Measurements from ENCODE around the gene SCRT2. TPM values are rescaled to one million over a fixed set of nuclear protein-coding genes. Genes with fewer than 3 reads are reported as not detected.

Gene SCRT2
- total and polyA plus RNA-seq, 2 donors (not counting 3 experiments of a cell fraction or from before 2014, with no cell fraction given) = not detected

DNA sequence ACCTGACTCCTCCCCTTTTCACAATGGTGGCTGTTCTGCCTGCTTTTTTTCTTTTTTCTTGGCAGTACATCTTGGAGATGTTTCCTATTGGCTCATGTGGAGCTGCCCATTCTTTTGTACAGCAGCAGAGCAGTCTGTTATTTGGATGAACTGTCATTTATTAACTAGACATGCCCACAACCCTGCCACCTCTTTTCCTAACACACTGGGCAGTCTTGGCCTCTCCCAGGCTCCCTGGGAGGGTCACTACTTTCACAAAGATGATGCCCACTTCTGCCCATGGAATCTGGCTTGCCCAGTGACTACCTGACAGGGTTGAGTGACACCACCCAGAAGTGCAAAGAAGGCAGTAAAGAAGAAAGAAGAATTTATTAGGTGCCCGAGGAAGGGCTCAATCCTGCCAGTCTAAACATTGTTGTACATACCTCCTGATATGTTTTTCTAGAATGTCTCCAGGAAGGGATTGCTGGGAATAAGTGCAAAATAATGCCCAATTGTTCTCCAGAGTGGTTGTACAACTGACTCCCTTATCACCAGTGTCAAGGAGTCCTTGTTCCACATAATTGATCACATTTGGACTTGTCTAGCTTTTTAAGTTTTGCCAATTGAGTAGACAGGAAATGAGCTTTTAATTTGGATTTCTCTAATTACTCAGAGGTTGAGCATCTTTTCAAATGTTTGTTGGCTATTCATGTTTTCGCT, 19.7 kb upstream of the SCRT2 start:
- intact Hi-C loops (cut with micrococcal nuclease) = no loop called here
- no TSS peak for BruUV-seq (replicated peaks)
- CTCF ChIA-PET = no interaction called here

DNA sequence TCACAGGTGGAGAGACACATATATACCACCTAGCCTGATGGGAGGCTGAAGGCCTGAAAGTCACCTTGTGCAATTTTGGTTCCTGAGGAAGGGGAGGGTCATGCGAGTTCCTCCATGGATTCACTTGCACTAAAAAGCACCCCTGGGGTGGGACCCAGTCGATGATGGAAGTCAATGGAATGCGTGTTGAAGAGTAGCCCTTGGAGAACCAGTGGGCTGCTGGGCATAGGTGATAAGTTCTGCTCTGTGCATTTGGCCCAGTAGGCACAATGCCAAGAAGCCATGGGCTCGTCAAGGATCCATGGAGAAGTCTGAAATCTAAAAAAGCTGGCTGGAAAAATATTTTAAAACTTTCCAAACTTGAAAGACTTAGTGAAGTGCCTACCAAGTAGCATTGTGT, 18.9 kb upstream of the SCRT2 start:
- H3K9me3 ChIP-seq (replicated peaks; ENCODE audit: control insufficient read depth, insufficient read depth, low read length) = no peaks in the 10 kb centered on the region
- no peaks in the 10 kb centered on the region for H3K9me1 ChIP-seq (replicated peaks; ENCODE audit: control insufficient read depth, extremely low read depth, insufficient read depth, low read length)
- dilution Hi-C loops (cut with MboI; ENCODE audit: extremely low pct_ligation_motif_present, low sequenced_read_pairs) (no loop called here), intact Hi-C loops (cut with micrococcal nuclease) (no loop called here)
- H4K20me1 ChIP-seq (replicated peaks; ENCODE audit: control insufficient read depth, extremely low read depth, insufficient read depth, low read length) = no peaks in the 10 kb centered on the region
- no TSS peak for BruUV-seq (replicated peaks)
- H3K9ac ChIP-seq (replicated peaks; ENCODE audit: extremely low read depth, insufficient read depth, low read length) = no peak overlapping the region
- DNase-seq (ENCODE audit: low read depth, low spot score) (no peak), FAIRE-seq (no peak)
- TF ChIP-seq POLR2A (IDR thresholded peaks at IDR 0.05; ENCODE audit: low read depth, low read length) (no peak), POLR2AphosphoS5 (IDR thresholded peaks at IDR 0.05; ENCODE audit: insufficient read depth, low read depth, low read length) (no peak), EZH2 (IDR thresholded peaks at IDR 0.05; ENCODE audit: borderline replicate concordance, low read depth, low read length, severe bottlenecking) (no peak), GATA2 (IDR thresholded peaks at IDR 0.05; ENCODE audit: insufficient read depth, insufficient read length, low read depth, low read length) (no peak), JUN (IDR thresholded peaks at IDR 0.05; ENCODE audit: borderline replicate concordance, insufficient read depth, insufficient read length, low read depth) (no peak), MYC (IDR thresholded peaks at IDR 0.05; ENCODE audit: low read depth, low read length) (no peak), FOS (IDR thresholded peaks at IDR 0.05; ENCODE audit: borderline replicate concordance, insufficient read depth, low read length) (no peak)
- TF ChIP-seq, protein P1, sequence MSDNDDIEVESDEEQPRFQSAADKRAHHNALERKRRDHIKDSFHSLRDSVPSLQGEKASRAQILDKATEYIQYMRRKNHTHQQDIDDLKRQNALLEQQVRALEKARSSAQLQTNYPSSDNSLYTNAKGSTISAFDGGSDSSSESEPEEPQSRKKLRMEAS (IDR thresholded peaks at IDR 0.05; ENCODE audit: insufficient read depth, insufficient read length) = no peak
- TF ChIP-seq, protein P2, sequence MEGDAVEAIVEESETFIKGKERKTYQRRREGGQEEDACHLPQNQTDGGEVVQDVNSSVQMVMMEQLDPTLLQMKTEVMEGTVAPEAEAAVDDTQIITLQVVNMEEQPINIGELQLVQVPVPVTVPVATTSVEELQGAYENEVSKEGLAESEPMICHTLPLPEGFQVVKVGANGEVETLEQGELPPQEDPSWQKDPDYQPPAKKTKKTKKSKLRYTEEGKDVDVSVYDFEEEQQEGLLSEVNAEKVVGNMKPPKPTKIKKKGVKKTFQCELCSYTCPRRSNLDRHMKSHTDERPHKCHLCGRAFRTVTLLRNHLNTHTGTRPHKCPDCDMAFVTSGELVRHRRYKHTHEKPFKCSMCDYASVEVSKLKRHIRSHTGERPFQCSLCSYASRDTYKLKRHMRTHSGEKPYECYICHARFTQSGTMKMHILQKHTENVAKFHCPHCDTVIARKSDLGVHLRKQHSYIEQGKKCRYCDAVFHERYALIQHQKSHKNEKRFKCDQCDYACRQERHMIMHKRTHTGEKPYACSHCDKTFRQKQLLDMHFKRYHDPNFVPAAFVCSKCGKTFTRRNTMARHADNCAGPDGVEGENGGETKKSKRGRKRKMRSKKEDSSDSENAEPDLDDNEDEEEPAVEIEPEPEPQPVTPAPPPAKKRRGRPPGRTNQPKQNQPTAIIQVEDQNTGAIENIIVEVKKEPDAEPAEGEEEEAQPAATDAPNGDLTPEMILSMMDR (IDR thresholded peaks at IDR 0.05; ENCODE audit: extremely low read depth in 1 of 2, insufficient read depth in 1 of 2, low read depth in 1 of 2, low read length in 2 of 2) = no peak
- no peak overlapping the region for H3K27ac ChIP-seq (ENCODE audit: insufficient read depth, low read depth, low read length)
- no peaks in the 10 kb centered on the region for H3K79me2 ChIP-seq (ENCODE audit: control insufficient read depth, insufficient read depth, low read length)
- H3K27me3 ChIP-seq (ENCODE audit: control insufficient read depth in 2 of 2, insufficient read depth in 2 of 2, low read length in 2 of 2) = peaks cover 2 to 3% of the 10 kb centered on the region in 2 experiments
- H3K4me3 ChIP-seq (replicated peaks in 1 of 3; ENCODE audit: insufficient read depth in 1 of 3, low read depth in 1 of 3, low read length in 3 of 3) = no peak overlapping the region
- no peaks in the 10 kb centered on the region for H3K4me1 ChIP-seq (ENCODE audit: control insufficient read depth, extremely low read depth, insufficient read depth, low read length)
- H3K4me2 ChIP-seq (ENCODE audit: insufficient read depth, low read length) = no peak overlapping the region
- CTCF ChIA-PET = no interaction called here
- no peaks in the 10 kb centered on the region for H3K36me3 ChIP-seq (ENCODE audit: control insufficient read depth in 2 of 2, extremely low read depth in 1 of 2, insufficient read depth in 2 of 2, low read length in 2 of 2)
- POLR2A ChIA-PET = no interaction called here
- H2AFZ ChIP-seq (ENCODE audit: low read depth, low read length) = no peak overlapping the region

More for the DNA sequence above, 19.7 kb upstream of the SCRT2 start:
- H3K9me1 ChIP-seq (replicated peaks; ENCODE audit: control insufficient read depth, extremely low read depth, insufficient read depth, low read length) = no peaks in the 10 kb centered on the region
- H2AFZ ChIP-seq (ENCODE audit: low read depth, low read length) = no peak overlapping the region
- no peaks in the 10 kb centered on the region for H3K4me1 ChIP-seq (ENCODE audit: control insufficient read depth, extremely low read depth, insufficient read depth, low read length)
- no peaks in the 10 kb centered on the region for H3K79me2 ChIP-seq (ENCODE audit: control insufficient read depth, insufficient read depth, low read length)
- H3K4me2 ChIP-seq (ENCODE audit: insufficient read depth, low read length) = no peak overlapping the region
- H3K9me3 ChIP-seq (replicated peaks; ENCODE audit: control insufficient read depth, insufficient read depth, low read length) = no peaks in the 10 kb centered on the region
- FAIRE-seq (no peak), DNase-seq (ENCODE audit: low read depth, low spot score) (no peak)
- H3K36me3 ChIP-seq (ENCODE audit: control insufficient read depth in 2 of 2, extremely low read depth in 1 of 2, insufficient read depth in 2 of 2, low read length in 2 of 2) = no peaks in the 10 kb centered on the region
- POLR2A ChIA-PET = no interaction called here
- no peaks in the 10 kb centered on the region for H4K20me1 ChIP-seq (replicated peaks; ENCODE audit: control insufficient read depth, extremely low read depth, insufficient read depth, low read length)
- H3K27me3 ChIP-seq (ENCODE audit: control insufficient read depth in 2 of 2, insufficient read depth in 2 of 2, low read length in 2 of 2) = peaks cover 1 to 3% of the 10 kb centered on the region in 2 experiments
- dilution Hi-C loops (cut with MboI; ENCODE audit: extremely low pct_ligation_motif_present, low sequenced_read_pairs) = no loop called here
- TF ChIP-seq POLR2AphosphoS5 (IDR thresholded peaks at IDR 0.05; ENCODE audit: insufficient read depth, low read depth, low read length) = no peak
- no peak overlapping the region for H3K27ac ChIP-seq (ENCODE audit: insufficient read depth, low read depth, low read length)
- H3K9ac ChIP-seq (replicated peaks; ENCODE audit: extremely low read depth, insufficient read depth, low read length) = no peak overlapping the region
- no peak overlapping the region for H3K4me3 ChIP-seq (replicated peaks in 1 of 3; ENCODE audit: insufficient read depth in 1 of 3, low read depth in 1 of 3, low read length in 3 of 3)

Data from endothelial cell of umbilical vein (primary cell).